G401 (cell line): Measurements from ENCODE around the gene CDH3. TPM values are rescaled to one million over a fixed set of nuclear protein-coding genes. Genes with fewer than 3 reads are reported as not detected.
A peak's percentile ranks its signal among the peaks of the same experiment; 100 is the strongest.
"Not testable (repeated sequence)": the region's sequence is repeated elsewhere in the genome, so short reads cannot be mapped to it uniquely, and the experiment has no call there.

ENCODE experiments used
- DNase-seq: peaks from one replicate; pipeline ENCODE4 v3.0.0-alpha.2; 2015; ENCODE audit warnings: low spot score
- in situ Hi-C: cut with HindIII; loops from 2 replicates; pipeline ENCODE4 v1.10.0; 2016; ENCODE audit warnings: low sequenced_read_pairs, mixed read lengths
- total RNA-seq: library from RNA; depleted of rRNA; stranded (reverse); fragments of >200 nt; shearing (Covaris generic); gene quantifications from 2 replicates; pipeline ENCODE4 v1.2.3, GENCODE V29; 2014

CDH3 gene
- total RNA-seq, 1 experiment from 2014 or later: 0.10 TPM

DNA sequence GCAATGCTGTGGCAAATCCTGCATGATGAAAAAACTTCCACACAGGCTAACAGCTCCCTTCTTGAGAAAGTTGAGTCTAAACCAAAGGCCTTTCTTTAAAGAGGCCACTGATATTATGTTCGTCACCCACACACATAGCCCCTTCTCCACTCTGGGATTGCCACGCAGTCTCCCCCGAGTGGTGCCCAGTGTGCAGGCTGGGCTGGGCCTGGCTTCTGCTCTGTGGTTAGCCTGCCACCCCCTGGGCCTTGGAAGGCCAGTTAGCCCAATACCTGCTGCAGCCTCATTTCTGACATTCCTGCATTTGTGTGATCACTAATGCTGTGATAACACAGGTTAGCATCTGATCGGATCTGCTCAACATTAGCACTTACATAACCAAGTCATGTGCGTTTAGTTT lies 44.8 kb downstream of the CDH3 start:
- DNase-seq: no peak
- in situ Hi-C loops: no loop called here

DNA sequence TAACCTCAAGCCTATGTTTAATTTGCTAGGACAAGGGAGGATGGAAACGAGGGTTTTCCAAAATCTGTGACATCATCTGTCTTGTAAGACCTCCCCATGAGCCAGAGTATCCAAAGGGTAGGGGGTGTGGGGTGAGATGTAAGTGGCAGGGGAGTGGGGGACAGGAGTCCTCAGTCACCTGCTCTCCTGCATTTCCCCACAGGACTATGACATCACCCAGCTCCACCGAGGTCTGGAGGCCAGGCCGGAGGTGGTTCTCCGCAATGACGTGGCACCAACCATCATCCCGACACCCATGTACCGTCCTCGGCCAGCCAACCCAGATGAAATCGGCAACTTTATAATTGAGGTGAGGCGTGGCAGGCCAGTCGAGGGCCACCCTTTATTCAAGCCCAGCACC lies 50.5 kb downstream of the CDH3 start:
- no peak for DNase-seq
- in situ Hi-C loops: no loop called here

DNA sequence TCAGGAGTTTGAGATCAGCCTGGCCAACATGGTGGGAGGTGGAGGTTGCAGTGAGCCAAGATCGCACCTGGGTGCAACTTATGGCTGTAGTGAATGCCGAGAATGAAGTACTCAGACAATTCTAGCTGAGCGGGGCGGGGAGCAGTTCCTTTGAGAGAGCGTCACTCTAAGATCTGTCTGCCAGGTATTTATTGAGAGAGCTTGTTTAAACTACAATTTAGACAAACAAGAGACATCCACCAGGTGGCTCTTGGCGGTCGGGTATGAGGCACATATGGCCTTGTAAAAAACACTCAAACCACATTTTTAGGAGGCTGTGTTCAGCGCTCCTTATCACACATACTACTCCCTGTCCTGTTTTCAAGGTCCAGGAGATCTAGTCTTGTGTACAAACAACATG lies 51.4 kb downstream of the CDH3 start:
- in situ Hi-C loops: no loop called here
- no peak for DNase-seq

DNA sequence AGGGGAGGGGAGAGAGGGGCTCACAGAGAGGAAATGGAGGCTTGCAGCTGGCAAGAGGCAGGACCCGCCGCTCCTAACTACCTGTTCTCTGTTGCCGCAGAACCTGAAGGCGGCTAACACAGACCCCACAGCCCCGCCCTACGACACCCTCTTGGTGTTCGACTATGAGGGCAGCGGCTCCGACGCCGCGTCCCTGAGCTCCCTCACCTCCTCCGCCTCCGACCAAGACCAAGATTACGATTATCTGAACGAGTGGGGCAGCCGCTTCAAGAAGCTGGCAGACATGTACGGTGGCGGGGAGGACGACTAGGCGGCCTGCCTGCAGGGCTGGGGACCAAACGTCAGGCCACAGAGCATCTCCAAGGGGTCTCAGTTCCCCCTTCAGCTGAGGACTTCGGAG lies 53.0 kb downstream of the CDH3 start:
- in situ Hi-C loops: no loop called here
- DNase-seq: no peak

DNA sequence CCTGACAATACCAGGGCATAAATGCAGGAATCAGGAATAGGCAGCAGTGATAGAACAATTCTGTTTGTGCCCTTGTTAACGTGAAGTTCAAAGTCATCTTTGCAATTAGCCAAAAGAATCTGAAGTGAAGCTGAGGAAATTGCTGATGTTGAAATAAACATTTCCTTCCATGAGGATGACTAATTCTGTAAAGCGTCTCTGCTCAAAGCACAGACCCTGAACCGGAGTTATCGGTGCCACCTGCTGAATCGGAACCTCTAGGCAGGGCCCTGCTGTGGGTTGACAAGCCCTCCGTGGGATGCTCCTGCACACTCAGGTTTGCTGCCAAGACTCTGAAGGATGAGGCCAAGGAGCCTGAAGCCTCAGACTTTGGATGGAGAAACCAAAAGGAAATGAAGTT lies 55.0 kb downstream of the CDH3 start:
- no peak for DNase-seq

DNA sequence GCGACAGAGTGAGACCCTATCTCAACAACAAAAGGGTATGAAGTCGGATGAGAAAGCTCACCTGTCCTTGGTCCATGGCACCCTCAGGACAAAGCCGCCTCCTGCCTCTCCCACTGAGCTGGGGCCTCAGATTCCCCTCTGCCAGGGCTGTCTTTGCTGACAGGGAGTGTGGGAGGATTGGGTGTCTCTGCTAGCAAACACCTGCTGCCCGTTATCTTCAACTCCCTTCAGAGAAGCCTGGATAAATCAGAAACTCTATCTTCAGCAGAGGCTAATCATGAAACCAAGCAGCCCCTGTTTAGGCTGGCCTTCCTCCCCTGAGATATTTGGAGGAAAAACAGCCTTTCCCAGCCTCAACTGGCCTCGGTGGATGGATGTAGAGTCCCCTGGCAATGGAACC lies 55.7 kb downstream of the CDH3 start:
- in situ Hi-C loops: no loop called here
- no peak for DNase-seq

More for the DNA sequence above, 55.0 kb downstream of the CDH3 start:
- in situ Hi-C loops: no loop called here

DNA sequence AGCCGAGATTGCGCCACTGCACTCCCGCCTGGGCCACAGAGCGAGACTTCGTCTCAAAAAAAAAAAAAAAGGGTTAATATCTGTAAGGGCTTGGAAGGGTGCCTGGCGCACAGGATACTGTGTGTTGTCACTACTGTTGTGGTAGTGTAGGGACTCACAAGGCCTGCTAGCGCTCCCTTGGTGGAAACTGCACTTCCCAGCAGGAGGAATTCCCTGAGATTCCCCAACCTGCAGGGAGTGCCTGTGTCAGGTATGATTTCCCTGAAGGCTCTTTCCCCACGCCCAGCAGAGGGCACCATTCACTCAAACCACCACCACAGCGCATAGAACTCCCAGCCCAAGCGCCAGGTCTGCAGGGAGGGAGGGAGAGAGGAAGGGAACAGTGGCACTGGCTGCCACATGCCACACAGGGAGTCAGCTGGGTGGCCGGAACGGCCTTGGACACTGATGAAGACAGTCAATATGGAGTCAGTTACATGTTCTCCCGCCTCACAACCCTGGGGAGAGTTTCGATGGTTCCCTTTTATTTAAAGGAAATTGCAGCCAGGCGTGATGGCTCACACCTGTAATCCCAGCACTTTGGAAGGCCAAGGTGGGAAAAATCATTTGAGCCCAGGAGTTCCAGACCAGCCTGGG lies 59.2 kb downstream of the CDH3 start:
- in situ Hi-C loops: no loop called here
- DNase-seq: peak; percentile 38

DNA sequence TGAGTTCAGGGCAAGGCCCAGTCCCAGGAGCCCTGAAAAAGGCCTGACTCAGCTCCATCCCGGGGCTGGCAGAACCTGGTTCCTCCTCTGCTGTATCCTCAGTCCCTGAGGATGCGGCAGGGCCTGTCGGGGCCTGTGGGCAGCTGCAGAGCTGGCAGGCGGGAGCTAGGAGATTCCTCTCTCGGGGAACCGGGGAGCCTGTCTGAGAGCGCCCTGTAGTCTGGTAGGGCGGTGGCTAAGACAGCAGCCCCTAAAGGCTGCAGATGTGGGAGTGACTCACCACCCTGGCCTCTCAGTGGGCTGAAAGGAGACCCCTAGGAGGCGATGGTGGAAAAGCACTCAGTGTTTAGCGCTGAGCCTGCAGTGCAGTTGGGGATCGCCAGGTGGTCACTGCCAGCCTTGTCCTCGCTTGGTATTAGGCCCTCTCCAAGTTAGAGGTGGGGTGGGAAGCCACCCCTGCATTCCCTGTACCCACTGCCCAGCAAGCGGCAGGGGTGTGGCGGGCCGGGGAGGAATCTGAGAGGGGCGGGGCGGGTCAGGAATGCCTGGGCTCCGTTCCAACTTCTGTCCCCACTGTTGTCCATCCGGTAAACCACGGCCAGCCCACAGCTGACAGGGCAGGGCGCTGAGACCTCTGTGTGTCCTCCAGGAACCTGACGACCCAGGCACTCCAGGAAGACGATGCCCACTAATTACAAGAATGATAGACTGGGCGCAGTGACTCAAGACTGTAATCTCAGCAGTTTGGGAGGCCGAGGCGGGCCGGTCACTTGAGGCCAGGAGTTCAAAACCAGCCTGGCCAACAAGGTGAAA lies 62.4 kb downstream of the CDH3 start:
- in situ Hi-C loops: no loop called here
- no peak for DNase-seq

DNA sequence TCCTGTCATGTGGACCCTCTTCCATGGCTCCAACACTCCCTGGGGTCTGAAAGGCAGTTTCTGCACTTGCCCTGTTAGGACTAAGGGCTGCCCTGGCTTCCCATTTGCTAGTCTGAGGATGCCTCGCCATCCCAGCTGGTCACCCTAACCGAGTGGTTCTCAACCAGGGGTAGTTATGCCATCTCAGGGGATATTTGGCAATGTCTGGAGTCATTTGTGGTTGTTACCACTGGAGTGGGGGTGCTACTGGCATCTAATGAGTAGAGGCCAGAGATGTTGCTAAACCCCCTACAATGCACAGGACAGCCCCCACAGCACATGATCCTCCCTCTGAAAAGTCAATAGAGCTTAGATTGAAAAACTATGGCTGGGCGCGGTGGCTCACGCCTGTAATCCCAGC lies 65.1 kb downstream of the CDH3 start:
- in situ Hi-C loops: no loop called here
- no peak for DNase-seq

DNA sequence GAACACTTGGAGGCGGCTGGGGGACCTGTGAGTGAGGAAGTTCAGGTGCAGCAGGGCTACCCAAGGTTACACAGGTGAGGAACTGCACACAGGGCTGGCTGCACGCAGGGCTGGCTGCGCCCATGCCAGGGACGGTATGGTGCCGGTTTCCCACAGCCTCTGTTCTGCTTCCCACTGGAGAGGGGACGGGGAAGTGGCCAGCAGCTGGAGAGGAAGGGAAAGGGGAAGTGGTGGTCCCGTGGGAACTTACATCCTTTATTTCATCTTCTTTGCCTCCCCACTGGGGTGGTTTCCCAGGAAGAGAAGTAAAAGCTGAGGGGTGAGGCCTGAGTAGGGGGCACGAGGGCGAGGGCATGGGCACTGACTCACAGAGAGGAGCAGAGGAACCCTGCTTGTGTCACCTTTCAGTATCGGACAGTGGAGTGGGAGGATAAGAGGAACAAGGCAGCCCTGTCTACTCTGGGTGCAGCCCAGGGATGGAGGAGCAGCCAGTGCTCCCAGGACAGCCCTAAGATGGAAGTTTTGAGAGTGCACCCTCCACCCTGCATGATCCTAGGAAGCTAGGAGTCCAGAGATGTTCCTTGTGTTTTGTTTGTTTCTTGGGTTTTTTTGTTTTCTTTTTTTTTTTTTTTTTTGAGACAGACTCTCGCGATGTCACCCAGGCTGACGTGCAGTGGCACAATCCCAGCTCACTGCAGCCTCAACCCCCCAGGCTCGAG lies 66.5 kb downstream of the CDH3 start:
- in situ Hi-C loops: no loop called here

DNA sequence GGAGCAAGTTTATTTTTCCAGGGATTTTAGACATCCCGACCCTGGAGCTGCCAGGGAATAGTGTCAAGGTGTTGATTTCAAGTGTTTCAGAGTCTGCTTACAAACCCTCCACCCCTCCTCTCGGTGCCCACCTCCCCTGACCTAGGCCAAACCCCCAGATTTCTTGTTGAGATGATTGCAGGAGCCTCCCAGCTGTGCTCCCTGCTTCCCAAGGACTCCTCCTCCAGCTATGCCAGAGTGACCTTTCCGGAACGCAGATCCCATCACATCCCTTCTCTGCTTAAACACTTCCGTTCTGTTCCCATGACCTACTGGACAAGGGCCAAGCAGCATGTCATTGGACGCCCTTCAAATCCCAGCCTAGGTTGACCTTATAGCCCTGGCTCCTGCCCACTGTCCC lies 68.3 kb downstream of the CDH3 start:
- in situ Hi-C loops: no loop called here
- no peak for DNase-seq

More for the DNA sequence above, 66.5 kb downstream of the CDH3 start:
- DNase-seq: no peak

DNA sequence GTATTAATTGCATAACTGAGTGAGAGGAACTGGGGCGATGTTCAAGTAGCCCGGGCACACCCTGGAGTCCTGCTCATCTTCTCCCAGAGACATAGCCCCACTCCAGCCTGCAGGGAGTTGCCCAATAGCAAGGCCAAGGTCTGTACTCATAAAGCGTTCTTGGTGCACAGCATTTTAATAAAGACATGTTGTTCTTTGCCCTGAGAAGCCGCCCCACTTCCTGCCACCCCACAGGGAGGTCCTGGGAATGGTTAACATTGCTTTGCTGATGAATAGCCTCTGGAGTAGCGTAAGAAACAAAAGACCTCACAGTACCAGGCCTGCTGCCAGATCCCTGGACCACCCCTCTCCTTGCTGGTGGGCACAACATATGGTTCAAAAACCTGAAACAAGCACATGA lies 70.4 kb downstream of the CDH3 start:
- DNase-seq: no peak
- in situ Hi-C loops: no loop called here

DNA sequence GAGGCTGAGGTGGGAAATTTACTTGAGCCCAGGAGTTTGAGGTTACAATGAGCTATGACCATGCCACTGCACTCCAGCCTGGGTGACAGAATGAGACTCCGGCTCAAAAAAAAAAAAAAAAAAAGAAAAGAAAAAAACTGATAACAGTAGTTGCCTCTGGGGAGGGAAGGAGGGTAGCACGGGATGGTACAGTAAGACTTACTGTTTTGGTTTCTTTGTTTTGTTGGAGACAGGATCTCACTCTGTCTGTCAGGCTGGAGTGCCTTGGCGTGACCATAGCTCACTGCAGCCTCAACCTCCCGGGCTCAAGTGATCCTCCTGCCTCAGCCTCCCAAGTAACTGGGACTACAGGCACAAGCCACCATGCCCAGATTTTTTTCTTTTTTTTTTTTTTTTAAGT lies 71.4 kb downstream of the CDH3 start:
- in situ Hi-C loops, DNase-seq: not testable (repeated sequence)

DNA sequence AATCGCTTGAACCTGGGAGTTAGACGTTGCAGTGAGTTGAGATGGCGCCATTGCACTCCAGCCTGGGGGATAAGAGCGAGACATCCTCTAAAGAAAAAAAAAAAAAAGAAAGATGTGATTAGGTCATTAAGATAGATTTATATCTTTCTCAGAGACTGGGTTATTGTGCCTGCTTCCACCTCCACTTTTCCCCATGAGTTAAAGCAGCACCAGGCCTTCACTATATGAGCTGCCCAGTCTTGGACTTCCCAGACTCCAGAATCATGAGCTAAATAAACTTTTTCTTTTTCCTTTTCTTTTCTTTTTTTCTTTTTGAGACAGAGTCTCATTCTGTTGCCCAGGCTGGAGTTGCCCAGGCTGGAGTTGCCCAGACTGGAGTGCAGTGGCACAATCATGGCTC lies 72.6 kb downstream of the CDH3 start:
- DNase-seq: no peak
- in situ Hi-C loops: no loop called here

DNA sequence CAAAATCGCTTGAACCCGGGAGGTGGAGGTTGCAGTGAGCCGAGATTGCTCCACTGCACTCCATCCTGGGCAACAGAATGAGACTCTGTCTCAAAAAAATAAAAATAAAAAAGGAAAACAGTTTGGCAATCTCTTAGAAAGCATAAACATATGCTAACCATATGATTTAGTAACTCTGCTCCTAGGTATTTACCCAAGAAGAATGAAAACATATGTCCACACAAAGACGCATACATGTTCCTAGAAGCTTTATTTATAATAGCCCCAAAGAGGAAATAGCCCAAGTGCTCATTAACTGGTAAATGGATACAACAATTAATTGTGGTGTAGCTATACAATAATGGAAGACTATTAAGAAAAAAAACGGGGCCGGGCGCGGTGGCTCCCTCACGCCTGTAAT lies 73.5 kb downstream of the CDH3 start:
- no peak for DNase-seq
- in situ Hi-C loops: no loop called here

DNA sequence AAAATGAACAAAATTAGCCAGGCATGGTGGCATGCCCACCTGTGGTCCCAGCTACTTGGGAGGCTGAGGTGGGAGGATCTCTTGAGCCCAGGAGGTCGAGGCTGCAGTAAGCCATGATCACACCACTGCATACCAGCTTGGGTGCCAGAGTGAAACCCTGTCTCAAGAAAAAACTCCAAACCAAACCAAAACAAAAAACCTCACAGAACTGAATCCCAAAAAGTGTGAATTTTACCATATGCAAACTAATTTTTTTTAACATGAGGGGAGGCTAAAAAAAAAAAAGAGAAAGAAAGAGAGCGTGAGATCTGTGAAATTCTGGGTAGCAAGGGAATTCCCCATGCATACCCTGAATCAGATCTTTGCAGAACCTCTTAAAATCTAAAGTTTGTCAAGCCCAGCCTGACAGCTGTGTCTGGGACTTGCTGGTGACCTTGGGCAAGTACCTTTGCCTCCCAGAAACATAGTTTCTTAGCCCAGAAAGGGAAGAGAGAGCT lies 74.9 kb downstream of the CDH3 start:
- DNase-seq: no peak
- in situ Hi-C loops: no loop called here

DNA sequence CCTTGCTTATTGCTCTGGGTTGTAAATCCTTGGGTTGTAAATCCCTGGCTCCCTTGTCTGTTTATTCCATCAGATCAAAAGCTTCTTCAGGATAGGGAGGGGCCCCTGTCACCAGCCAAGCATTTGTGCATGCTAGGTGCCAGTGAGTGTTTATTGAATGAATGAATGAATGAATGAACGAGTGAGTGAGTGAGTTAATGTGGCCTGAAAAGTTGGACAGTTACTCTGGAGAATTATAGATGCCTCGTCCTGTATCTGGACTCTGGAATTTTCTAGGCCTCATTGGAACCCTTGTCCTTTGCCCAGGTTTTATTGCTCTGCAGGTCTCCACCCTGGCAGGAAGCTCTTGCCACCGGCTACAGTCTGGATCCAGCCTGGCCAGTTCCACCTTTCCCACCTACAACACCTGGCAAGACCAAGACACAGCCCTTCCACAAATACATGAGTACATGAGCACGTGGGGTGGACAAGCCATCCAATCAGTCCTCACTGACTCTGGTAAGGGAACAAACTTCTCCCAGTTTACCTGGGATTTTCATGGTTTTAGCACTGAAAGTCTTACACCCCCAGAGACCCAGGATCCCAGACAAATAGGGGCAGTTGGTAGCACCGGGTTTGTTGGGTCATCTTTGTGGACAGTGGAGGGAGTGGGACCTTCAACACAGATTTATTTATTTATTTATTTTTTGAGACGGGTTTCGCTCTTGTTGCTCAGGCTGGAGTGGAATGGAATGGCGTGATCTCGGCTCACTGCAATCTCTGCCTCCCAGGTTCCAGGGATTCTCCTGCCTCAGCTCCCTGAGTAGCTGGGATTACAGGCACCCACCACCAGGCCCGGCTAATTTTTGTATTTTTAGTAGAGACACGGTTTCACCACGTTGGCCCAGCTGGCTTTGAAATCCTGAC lies 77.3 kb downstream of the CDH3 start:
- in situ Hi-C loops: no loop called here
- no peak for DNase-seq

DNA sequence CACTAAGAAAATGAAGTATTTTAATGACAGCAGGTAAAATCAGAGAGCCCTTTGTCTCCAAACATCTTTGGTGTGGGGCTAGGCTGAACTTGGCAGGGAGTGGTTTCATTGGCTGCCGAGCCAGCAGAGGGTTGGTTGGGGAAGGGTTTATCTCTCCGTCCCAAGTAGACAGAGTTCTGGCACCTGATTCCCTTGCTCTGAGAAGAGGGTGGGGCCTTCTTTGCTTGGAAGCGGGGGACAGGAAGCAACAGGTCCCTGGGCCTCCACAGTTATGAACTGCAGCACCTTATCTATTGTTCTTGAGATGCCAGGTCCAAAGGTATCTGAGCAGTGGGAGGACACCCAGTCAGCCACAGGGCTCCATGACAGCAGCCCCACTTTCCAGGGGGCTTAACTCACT lies 79.7 kb downstream of the CDH3 start:
- in situ Hi-C loops: no loop called here
- no peak for DNase-seq

DNA sequence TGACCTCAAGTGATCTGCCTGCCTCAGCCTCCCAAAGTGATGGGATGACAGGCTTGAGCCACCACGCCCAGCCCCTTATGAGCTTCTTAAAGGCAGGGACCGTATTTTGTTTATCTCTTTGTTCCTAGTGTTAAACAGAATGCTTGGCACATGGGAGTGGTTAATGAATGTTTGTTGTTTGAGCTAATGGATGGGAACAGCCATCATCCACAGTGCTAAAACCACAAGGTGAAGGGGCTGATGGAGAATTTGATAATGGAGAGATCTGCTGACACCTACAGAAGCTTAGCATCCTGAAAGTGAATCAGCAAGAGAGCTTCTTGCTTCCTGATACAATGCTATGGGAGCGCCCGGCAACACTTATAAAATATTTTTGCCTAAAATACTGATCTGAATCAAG lies 83.4 kb downstream of the CDH3 start:
- in situ Hi-C loops: no loop called here

More for the DNA sequence above, 83.4 kb downstream of the CDH3 start:
- no peak for DNase-seq
